ENCODE measurements around the gene SRGAP1.

SRGAP1 gene

GRCh38 chr12:63957496-63957895 lies 113.0 kb downstream of the SRGAP1 start (continued):
- TF ChIP-seq, protein P1, sequence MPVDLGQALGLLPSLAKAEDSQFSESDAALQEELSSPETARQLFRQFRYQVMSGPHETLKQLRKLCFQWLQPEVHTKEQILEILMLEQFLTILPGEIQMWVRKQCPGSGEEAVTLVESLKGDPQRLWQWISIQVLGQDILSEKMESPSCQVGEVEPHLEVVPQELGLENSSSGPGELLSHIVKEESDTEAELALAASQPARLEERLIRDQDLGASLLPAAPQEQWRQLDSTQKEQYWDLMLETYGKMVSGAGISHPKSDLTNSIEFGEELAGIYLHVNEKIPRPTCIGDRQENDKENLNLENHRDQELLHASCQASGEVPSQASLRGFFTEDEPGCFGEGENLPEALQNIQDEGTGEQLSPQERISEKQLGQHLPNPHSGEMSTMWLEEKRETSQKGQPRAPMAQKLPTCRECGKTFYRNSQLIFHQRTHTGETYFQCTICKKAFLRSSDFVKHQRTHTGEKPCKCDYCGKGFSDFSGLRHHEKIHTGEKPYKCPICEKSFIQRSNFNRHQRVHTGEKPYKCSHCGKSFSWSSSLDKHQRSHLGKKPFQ (tag by site-specific recombination; IDR thresholded peaks at IDR 0.05) = no peak
- TF ChIP-seq ZNF26 (tag by site-specific recombination; IDR thresholded peaks at IDR 0.05) = no peak
- TF ChIP-seq ZNF530 (tag by site-specific recombination; IDR thresholded peaks at IDR 0.05; ENCODE audit: low read depth) = no peak
- TF ChIP-seq ZNF211 (tag by site-specific recombination; IDR thresholded peaks at IDR 0.05; ENCODE audit: low read depth) = no peak
- TF ChIP-seq, protein P2, sequence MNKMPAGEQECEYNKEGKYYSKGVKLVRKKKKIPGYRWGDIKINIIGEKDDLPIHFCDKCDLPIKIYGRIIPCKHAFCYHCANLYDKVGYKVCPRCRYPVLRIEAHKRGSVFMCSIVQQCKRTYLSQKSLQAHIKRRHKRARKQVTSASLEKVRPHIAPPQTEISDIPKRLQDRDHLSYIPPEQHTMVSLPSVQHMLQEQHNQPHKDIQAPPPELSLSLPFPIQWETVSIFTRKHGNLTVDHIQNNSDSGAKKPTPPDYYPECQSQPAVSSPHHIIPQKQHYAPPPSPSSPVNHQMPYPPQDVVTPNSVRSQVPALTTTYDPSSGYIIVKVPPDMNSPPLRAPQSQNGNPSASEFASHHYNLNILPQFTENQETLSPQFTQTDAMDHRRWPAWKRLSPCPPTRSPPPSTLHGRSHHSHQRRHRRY (tag by site-specific recombination; IDR thresholded peaks at IDR 0.05) = no peak
- TF ChIP-seq OSR2 (tag by site-specific recombination; IDR thresholded peaks at IDR 0.05) = no peak
- no peak for TF ChIP-seq ZNF560 (tag by site-specific recombination; IDR thresholded peaks at IDR 0.05; ENCODE audit: borderline replicate concordance)
- TF ChIP-seq ZNF544 (tag by site-specific recombination; IDR thresholded peaks at IDR 0.05) = no peak
- TF ChIP-seq ZBTB17 (tag by site-specific recombination; IDR thresholded peaks at IDR 0.05) = no peak

- H3K27ac ChIP-seq (ENCODE audit: extremely low read depth, low read depth, low read length) = no peak overlapping the region
Measured at GRCh38 chr12:63958876-63959580, 114.5 kb downstream of the SRGAP1 start.

GRCh38 chr12:63961048-63961447 lies 116.5 kb downstream of the SRGAP1 start:
- no peaks in the 10 kb centered on the region for H3K9me3 ChIP-seq (ENCODE audit: control insufficient read depth, insufficient read depth, low read depth, low read length)
- no peak overlapping the region for H3K27ac ChIP-seq (ENCODE audit: extremely low read depth, low read depth, low read length)
- H3K4me3 ChIP-seq (ENCODE audit: low read depth, low read length) = no peak overlapping the region
- H3K36me3 ChIP-seq (ENCODE audit: control insufficient read depth in 2 of 2, insufficient read depth in 1 of 2, low read length in 2 of 2) = no peaks in the 10 kb centered on the region
- H3K4me1 ChIP-seq (ENCODE audit: control insufficient read depth, insufficient read depth, low read length) = 0 out of 2 replicates have a peak, but pooled peaks cover 3% of the 10 kb centered on the region
- POLR2A ChIA-PET = no interaction called here
- CTCF ChIA-PET = no interaction called here
- TF ChIP-seq BCL11A (tag by site-specific recombination; IDR thresholded peaks at IDR 0.05; ENCODE audit: low read depth) (no peak), ZFHX2 (tag by site-specific recombination; conservative IDR thresholded peaks at IDR 0.05) (no peak), ZNF558 (tag by site-specific recombination; IDR thresholded peaks at IDR 0.05) (no peak), ZNF555 (tag by site-specific recombination; conservative IDR thresholded peaks at IDR 0.05) (no peak), ZNF560 (tag by site-specific recombination; IDR thresholded peaks at IDR 0.05; ENCODE audit: borderline replicate concordance) (no peak), ZNF2 (tag by site-specific recombination; IDR thresholded peaks at IDR 0.05) (no peak), ZBTB10 (tag by site-specific recombination; IDR thresholded peaks at IDR 0.05) (no peak), ZNF792 (tag by site-specific recombination; IDR thresholded peaks at IDR 0.05) (no peak)
- TF ChIP-seq, protein P1 (tag by site-specific recombination; IDR thresholded peaks at IDR 0.05) = no peak
- TF ChIP-seq, protein P3, sequence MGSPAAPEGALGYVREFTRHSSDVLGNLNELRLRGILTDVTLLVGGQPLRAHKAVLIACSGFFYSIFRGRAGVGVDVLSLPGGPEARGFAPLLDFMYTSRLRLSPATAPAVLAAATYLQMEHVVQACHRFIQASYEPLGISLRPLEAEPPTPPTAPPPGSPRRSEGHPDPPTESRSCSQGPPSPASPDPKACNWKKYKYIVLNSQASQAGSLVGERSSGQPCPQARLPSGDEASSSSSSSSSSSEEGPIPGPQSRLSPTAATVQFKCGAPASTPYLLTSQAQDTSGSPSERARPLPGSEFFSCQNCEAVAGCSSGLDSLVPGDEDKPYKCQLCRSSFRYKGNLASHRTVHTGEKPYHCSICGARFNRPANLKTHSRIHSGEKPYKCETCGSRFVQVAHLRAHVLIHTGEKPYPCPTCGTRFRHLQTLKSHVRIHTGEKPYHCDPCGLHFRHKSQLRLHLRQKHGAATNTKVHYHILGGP (tag by site-specific recombination; IDR thresholded peaks at IDR 0.05) = no peak

More at GRCh38 chr12:63958876-63959580, 114.5 kb downstream of the SRGAP1 start:
- POLR2A ChIA-PET = no interaction called here
- Histone ChIP-seq H3K4me3 (ENCODE audit: low read depth, low read length) (no peak overlapping the region), H3K9me3 (ENCODE audit: control insufficient read depth, insufficient read depth, low read depth, low read length) (no peaks in the 10 kb centered on the region), H3K36me3 (ENCODE audit: control insufficient read depth in 2 of 2, insufficient read depth in 1 of 2, low read length in 2 of 2) (no peaks in the 10 kb centered on the region), H3K4me1 (ENCODE audit: control insufficient read depth, insufficient read depth, low read length) (0 out of 2 replicates have a peak, but pooled peaks cover 4% of the 10 kb centered on the region)
- CTCF ChIA-PET = no interaction called here
- TF ChIP-seq HOXA7 (CRISPR knock-in tag; IDR thresholded peaks at IDR 0.05; ENCODE audit: borderline replicate concordance) (no peak), ZNF223 (tag by site-specific recombination; IDR thresholded peaks at IDR 0.05) (no peak), ZNF624 (tag by site-specific recombination; IDR thresholded peaks at IDR 0.05) (no peak), KLF17 (tag by site-specific recombination; IDR thresholded peaks at IDR 0.05) (no peak), ZNF416 (tag by site-specific recombination; IDR thresholded peaks at IDR 0.05) (no peak), KLF1 (tag by site-specific recombination; IDR thresholded peaks at IDR 0.05) (no peak)
